IgD-negative memory B cell (primary cell): Measurements from ENCODE around the gene UBE2N. TPM values are rescaled to one million over a fixed set of nuclear protein-coding genes. Genes with fewer than 3 reads are reported as not detected.

Experiments used
- H3K27ac Mint-ChIP-seq, 3 donors: one replicate each; pipeline ENCODE4 v1.8.0; 2020 to 2022; ENCODE audit warnings: mild to moderate bottlenecking in 3 of 3, mixed read lengths in 3 of 3, moderate library complexity in 1 of 3
- H3K27me3 Mint-ChIP-seq: one replicate; pipeline ENCODE4 v1.8.0; 2021; ENCODE audit warnings: mixed read lengths
- H3K36me3 Mint-ChIP-seq: one replicate; pipeline ENCODE4 v1.8.0; 2020; ENCODE audit warnings: mild to moderate bottlenecking, mixed read lengths
- H3K4me1 Mint-ChIP-seq, 3 donors: one replicate each; pipeline ENCODE4 v1.8.0; 2020 to 2022; ENCODE audit warnings: mixed read lengths in 3 of 3, mild to moderate bottlenecking in 1 of 3
- H3K4me3 Mint-ChIP-seq, 4 donors: one replicate each; pipeline ENCODE4 v1.8.0; 2020 to 2022; ENCODE audit warnings: mild to moderate bottlenecking in 4 of 4, mixed read lengths in 4 of 4, moderate library complexity in 3 of 4
- H3K9me3 Mint-ChIP-seq, 3 donors: one replicate each; pipeline ENCODE4 v1.8.0; 2020 to 2021; ENCODE audit warnings: mixed read lengths in 3 of 3, mild to moderate bottlenecking in 1 of 3
- polyA plus RNA-seq: library from polyadenylated mRNA; unstranded; fragments of 300-500 nt; fragmentation: Illumina TruSeq; gene quantifications from one replicate; pipeline ENCODE4 v1.2.3, GENCODE V29; 2021

UBE2N gene
- polyA plus RNA-seq, 1 donor from 2014 or later, result 245 TPM

GRCh38 chr12:93370947-93371346 lies 70.8 kb downstream of the UBE2N start:
- Mint-ChIP-seq H3K36me3 (no peaks in the 10 kb centered on the region), H3K4me1 (peaks cover 0 to 2% (median 0%) of the 10 kb centered on the region in 3 donors), H3K27me3 (peaks cover 3% of the 10 kb centered on the region), H3K9me3 (no peaks in the 10 kb centered on the region), H3K4me3 (no peak overlapping the region), H3K27ac (peak overlapping the region in 1 of 3 donors; percentile 67)

- no peaks in the 10 kb centered on the region for H3K36me3 Mint-ChIP-seq
- no peak overlapping the region for H3K27ac Mint-ChIP-seq
- H3K4me1 Mint-ChIP-seq, result peaks cover 0 to 2% (median 0%) of the 10 kb centered on the region in 3 donors
- H3K27me3 Mint-ChIP-seq, result peaks cover 3% of the 10 kb centered on the region
- H3K9me3 Mint-ChIP-seq, result no peaks in the 10 kb centered on the region
- H3K4me3 Mint-ChIP-seq, result no peak overlapping the region
Measured at GRCh38 chr12:93369505-93369904, 72.2 kb downstream of the UBE2N start.

- H3K4me3 Mint-ChIP-seq, result no peak overlapping the region
- no peaks in the 10 kb centered on the region for H3K9me3 Mint-ChIP-seq
- H3K27me3 Mint-ChIP-seq, result peaks cover 3% of the 10 kb centered on the region
- H3K4me1 Mint-ChIP-seq, result peaks cover 3 to 4% (median 3%) of the 10 kb centered on the region in 3 donors
- no peak overlapping the region for H3K27ac Mint-ChIP-seq
- no peaks in the 10 kb centered on the region for H3K36me3 Mint-ChIP-seq
Measured at GRCh38 chr12:93368766-93369165, 73.0 kb downstream of the UBE2N start.

GRCh38 chr12:93366422-93366821 lies 75.3 kb downstream of the UBE2N start:
- Mint-ChIP-seq H3K27me3 (peaks cover 3% of the 10 kb centered on the region), H3K36me3 (no peaks in the 10 kb centered on the region), H3K4me1 (peaks cover 4 to 7% (median 5%) of the 10 kb centered on the region in 3 donors), H3K4me3 (no peak overlapping the region), H3K9me3 (no peaks in the 10 kb centered on the region), H3K27ac (no peak overlapping the region)

GRCh38 chr12:93365616-93366405 lies 75.9 kb downstream of the UBE2N start:
- Mint-ChIP-seq H3K9me3 (no peaks in the 10 kb centered on the region), H3K27me3 (peaks cover 1% of the 10 kb centered on the region), H3K4me1 (peaks cover 4 to 7% (median 5%) of the 10 kb centered on the region in 3 donors), H3K27ac (no peak overlapping the region), H3K4me3 (no peak overlapping the region), H3K36me3 (no peaks in the 10 kb centered on the region)

- Mint-ChIP-seq H3K9me3 (no peaks in the 10 kb centered on the region), H3K36me3 (no peaks in the 10 kb centered on the region), H3K27ac (no peak overlapping the region), H3K27me3 (peaks cover 1% of the 10 kb centered on the region), H3K4me1 (peaks cover 4 to 7% (median 5%) of the 10 kb centered on the region in 3 donors), H3K4me3 (peak overlapping the region in 1 of 4 donors; percentile 10)
Measured at GRCh38 chr12:93363841-93364297, 77.9 kb downstream of the UBE2N start.

- H3K36me3 Mint-ChIP-seq, result no peaks in the 10 kb centered on the region
- H3K27me3 Mint-ChIP-seq, result peaks cover 1% of the 10 kb centered on the region
- no peak overlapping the region for H3K4me3 Mint-ChIP-seq
- peak overlapping the region in 1 of 3 donors; percentile 61 for H3K27ac Mint-ChIP-seq
- peaks cover 4 to 7% (median 5%) of the 10 kb centered on the region in 3 donors for H3K4me1 Mint-ChIP-seq
- no peaks in the 10 kb centered on the region for H3K9me3 Mint-ChIP-seq
Measured at GRCh38 chr12:93361151-93361919, 80.4 kb downstream of the UBE2N start.

- Mint-ChIP-seq H3K4me1 (peaks cover 4 to 7% (median 5%) of the 10 kb centered on the region in 3 donors), H3K27me3 (peaks cover 1% of the 10 kb centered on the region), H3K9me3 (no peaks in the 10 kb centered on the region), H3K27ac (no peak overlapping the region), H3K4me3 (no peak overlapping the region), H3K36me3 (no peaks in the 10 kb centered on the region)
Measured at GRCh38 chr12:93360688-93361087, 81.1 kb downstream of the UBE2N start.

- Mint-ChIP-seq H3K4me1 (peaks cover 2 to 5% (median 2%) of the 10 kb centered on the region in 3 donors), H3K4me3 (no peak overlapping the region), H3K27ac (no peak overlapping the region), H3K9me3 (no peaks in the 10 kb centered on the region), H3K27me3 (peaks cover 1% of the 10 kb centered on the region), H3K36me3 (no peaks in the 10 kb centered on the region)
Measured at GRCh38 chr12:93358821-93359220, 82.9 kb downstream of the UBE2N start.

- H3K9me3 Mint-ChIP-seq, result no peaks in the 10 kb centered on the region
- no peak overlapping the region for H3K4me3 Mint-ChIP-seq
- peaks cover 0 to 2% (median 0%) of the 10 kb centered on the region in 3 donors for H3K4me1 Mint-ChIP-seq
- H3K36me3 Mint-ChIP-seq, result no peaks in the 10 kb centered on the region
- H3K27me3 Mint-ChIP-seq, result peaks cover 1% of the 10 kb centered on the region
- no peak overlapping the region for H3K27ac Mint-ChIP-seq
Measured at GRCh38 chr12:93358058-93358457, 83.7 kb downstream of the UBE2N start.

GRCh38 chr12:93356214-93356613 lies 85.5 kb downstream of the UBE2N start:
- Mint-ChIP-seq H3K36me3 (no peaks in the 10 kb centered on the region), H3K4me3 (no peak overlapping the region), H3K4me1 (peaks cover 0 to 1% (median 0%) of the 10 kb centered on the region in 3 donors), H3K27me3 (no peaks in the 10 kb centered on the region), H3K27ac (no peak overlapping the region), H3K9me3 (peaks cover 0 to 2% (median 0%) of the 10 kb centered on the region in 3 donors)

Other genes with a start within 250 kb of the UBE2N start
- gene NUDT4, start 64.0 kb downstream of the UBE2N start, polyA plus RNA-seq, result 99.0 TPM
- 84.5 TPM for gene MRPL42, start 25.6 kb upstream of the UBE2N start, polyA plus RNA-seq
- 0.51 TPM for gene SOCS2, start 130.7 kb upstream of the UBE2N start, polyA plus RNA-seq
- gene CRADD, start 235.4 kb upstream of the UBE2N start, polyA plus RNA-seq, result 9.4 TPM